Activated CD4-positive, alpha-beta T cell treated with anti-CD3 and anti-CD28 coated beads, Interleukin-2, amount 10 ng/mL, durations not matched to agents 7 days and 5 days (primary cell): ENCODE data around the gene STK4. TPM values are rescaled to one million over a fixed set of nuclear protein-coding genes. Genes with fewer than 3 reads are reported as not detected.

ENCODE experiments used
- CTCF ChIA-PET: fragments of 350-600 bp; sonication (Branson Sonifier 250); formaldehyde crosslinking; loops from one replicate; lab custom pipeline; 2021; ENCODE audit warnings: antibody characterized with exemption; lab: Charles Lee
- POLR2A ChIA-PET: fragments of 350-600 bp; sonication (Branson Sonifier 250); formaldehyde crosslinking; loops from one replicate; lab custom pipeline; 2021; ENCODE audit warnings: antibody characterized with exemption; lab: Charles Lee
- DNase-seq: peaks from one replicate; pipeline ENCODE4 v3.0.0-alpha.2; 2020
- H3K27ac Mint-ChIP-seq: one replicate; pipeline ENCODE4 v1.8.0; 2021; ENCODE audit warnings: mild to moderate bottlenecking, moderate library complexity, mixed read lengths
- H3K27me3 Mint-ChIP-seq: one replicate; pipeline ENCODE4 v1.8.0; 2021; ENCODE audit warnings: mixed read lengths
- H3K36me3 Mint-ChIP-seq: one replicate; pipeline ENCODE4 v1.8.0; 2021; ENCODE audit warnings: low read depth, mixed read lengths
- H3K4me1 Mint-ChIP-seq: one replicate; pipeline ENCODE4 v1.8.0; 2021; ENCODE audit warnings: mixed read lengths
- H3K4me3 Mint-ChIP-seq: one replicate; pipeline ENCODE4 v1.8.0; 2021; ENCODE audit warnings: mild to moderate bottlenecking, moderate library complexity, mixed read lengths
- H3K9me3 Mint-ChIP-seq: one replicate; pipeline ENCODE4 v1.8.0; 2021; ENCODE audit warnings: mixed read lengths
- total RNA-seq, 2 experiments: library from RNA; stranded (reverse); gene quantifications; one replicate each; pipeline ENCODE4 v1.2.3, GENCODE V29; 2021

STK4 gene
- total RNA-seq, 2 experiments from 2014 or later, result 201 to 229 TPM

DNA sequence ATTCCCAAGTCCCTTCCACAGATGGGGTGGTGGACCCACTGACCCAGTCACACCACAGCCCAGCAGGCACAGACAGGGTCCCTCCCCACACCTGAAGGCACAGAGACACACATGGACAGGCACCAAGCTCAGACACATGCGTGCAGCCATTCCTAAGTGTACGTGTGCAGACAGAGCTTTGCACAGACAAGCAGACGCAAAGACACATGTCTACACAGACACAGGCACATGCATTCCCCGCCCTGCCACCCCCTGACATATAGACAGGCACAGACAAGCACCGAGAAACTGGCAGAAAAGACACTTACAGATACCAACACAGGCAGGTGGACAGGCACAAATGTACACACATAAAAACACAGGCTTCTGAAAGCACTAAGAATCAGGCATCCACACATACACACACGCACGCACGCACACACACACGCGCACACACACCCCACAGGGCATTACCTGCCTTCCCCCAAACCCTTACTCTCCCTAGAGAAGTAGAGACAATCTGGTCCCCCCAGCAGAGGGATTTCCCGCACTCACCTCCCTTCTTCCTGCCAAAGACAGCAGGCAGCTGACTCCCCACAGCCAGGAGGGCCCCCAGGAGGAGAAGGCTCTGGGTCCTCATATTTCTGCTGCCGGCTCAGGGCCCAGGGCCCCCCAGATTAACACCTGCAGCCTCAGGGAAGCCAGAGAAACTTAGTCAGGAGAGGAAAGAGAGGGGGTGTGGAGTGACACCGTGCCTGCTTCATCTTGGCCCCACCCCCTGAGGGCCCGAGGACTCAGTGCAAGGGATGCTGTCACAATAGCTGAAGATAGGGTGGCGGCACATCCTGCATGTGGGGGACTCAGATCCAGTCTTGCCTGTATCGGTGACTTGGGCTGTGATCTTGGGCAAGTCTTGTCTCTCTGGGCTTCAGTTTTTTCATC, 148.4 kb downstream of the STK4 start, which contains the start of gene WFDC5:
Gene WFDC5, minus strand, starts transcription at position 710 of the 921 bp plus-strand sequence. Its CDS starts 91 bp downstream, at position 619.
- POLR2A ChIA-PET, result no interaction called here
- peaks cover 16% of the 10 kb centered on the region for H3K27me3 Mint-ChIP-seq
- H3K27ac Mint-ChIP-seq, result no peak within 1 kb of the TSS
- no peak within 1 kb of the TSS for H3K4me3 Mint-ChIP-seq
- H3K36me3 Mint-ChIP-seq, result no peaks in the 10 kb centered on the region
- peaks cover 6% of the 10 kb centered on the region for H3K4me1 Mint-ChIP-seq
- no peak for DNase-seq
- CTCF ChIA-PET, result interaction anchor here (1.8 kb wide), 1 partner anchor 19 kb away, joined by 4 read pairs; no protein-coding TSS in a partner anchor
- no peaks in the 10 kb centered on the region for H3K9me3 Mint-ChIP-seq

DNA sequence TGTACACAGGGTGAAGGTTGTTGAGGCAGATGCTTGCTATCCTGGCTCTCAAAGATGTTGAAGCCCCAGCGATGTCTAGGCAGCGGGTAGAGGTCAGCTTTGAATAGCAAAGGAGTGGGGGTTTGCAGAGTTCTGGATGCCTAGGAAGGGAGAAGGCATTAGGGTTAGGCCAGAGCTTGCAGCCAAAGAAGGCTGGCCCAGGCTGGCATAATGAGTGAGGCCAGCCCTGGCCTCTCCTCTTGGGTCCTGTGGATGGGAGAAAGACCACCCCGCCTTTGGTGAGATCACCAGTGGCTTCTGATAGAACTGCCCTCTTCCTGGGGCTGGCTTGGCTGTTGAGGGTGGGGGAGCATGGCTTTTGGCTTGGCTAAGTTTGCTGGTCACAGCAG, 149.1 kb downstream of the STK4 start:
- H3K27me3 Mint-ChIP-seq, result peaks cover 20% of the 10 kb centered on the region
- H3K4me3 Mint-ChIP-seq, result no peak overlapping the region
- no peak for DNase-seq
- ChIA-PET CTCF (no interaction called here), POLR2A (no interaction called here)
- H3K4me1 Mint-ChIP-seq, result peaks cover 6% of the 10 kb centered on the region
- H3K36me3 Mint-ChIP-seq, result no peaks in the 10 kb centered on the region
- no peaks in the 10 kb centered on the region for H3K9me3 Mint-ChIP-seq
- H3K27ac Mint-ChIP-seq, result no peak overlapping the region

GRCh38 chr20:45115829-45116228, 149.5 kb downstream of the STK4 start:
- Mint-ChIP-seq H3K4me3 (no peak overlapping the region), H3K9me3 (no peaks in the 10 kb centered on the region), H3K27ac (no peak overlapping the region), H3K4me1 (peaks cover 6% of the 10 kb centered on the region), H3K36me3 (no peaks in the 10 kb centered on the region), H3K27me3 (peaks cover 20% of the 10 kb centered on the region)
- ChIA-PET POLR2A (no interaction called here), CTCF (no interaction called here)
- no peak for DNase-seq

GRCh38 chr20:45117581-45117980, 151.3 kb downstream of the STK4 start:
- Mint-ChIP-seq H3K27me3 (peaks cover 25% of the 10 kb centered on the region), H3K27ac (no peak overlapping the region), H3K4me3 (no peak overlapping the region), H3K9me3 (no peaks in the 10 kb centered on the region), H3K4me1 (peaks cover 6% of the 10 kb centered on the region), H3K36me3 (no peaks in the 10 kb centered on the region)
- no peak for DNase-seq
- CTCF ChIA-PET, result interaction anchor here (0.5 to 1.4 kb wide), 2 partner anchors 21 to 267 kb away, joined by 3 to 4 read pairs; no protein-coding TSS in a partner anchor
- POLR2A ChIA-PET, result no interaction called here

GRCh38 chr20:45118028-45118427, 151.7 kb downstream of the STK4 start:
- H3K9me3 Mint-ChIP-seq, result no peaks in the 10 kb centered on the region
- no peak overlapping the region for H3K4me3 Mint-ChIP-seq
- no peak overlapping the region for H3K27ac Mint-ChIP-seq
- H3K27me3 Mint-ChIP-seq, result peaks cover 27% of the 10 kb centered on the region
- no peaks in the 10 kb centered on the region for H3K36me3 Mint-ChIP-seq
- CTCF ChIA-PET, result interaction anchor here (0.5 to 1.4 kb wide), 2 partner anchors 21 to 268 kb away, joined by 3 to 4 read pairs; no protein-coding TSS in a partner anchor
- H3K4me1 Mint-ChIP-seq, result peaks cover 6% of the 10 kb centered on the region
- POLR2A ChIA-PET, result no interaction called here
- no peak for DNase-seq

- H3K4me1 Mint-ChIP-seq, result peaks cover 4% of the 10 kb centered on the region
- peaks cover 29% of the 10 kb centered on the region for H3K27me3 Mint-ChIP-seq
- no peak overlapping the region for H3K27ac Mint-ChIP-seq
- no peak for DNase-seq
- ChIA-PET POLR2A (no interaction called here), CTCF (interaction anchor here (0.9 kb wide), 1 partner anchor 19 kb away, joined by 3 read pairs; no protein-coding TSS in a partner anchor)
- H3K4me3 Mint-ChIP-seq, result no peak overlapping the region
- no peaks in the 10 kb centered on the region for H3K36me3 Mint-ChIP-seq
- no peaks in the 10 kb centered on the region for H3K9me3 Mint-ChIP-seq
Measured at GRCh38 chr20:45119556-45120266, 153.4 kb downstream of the STK4 start.

DNA sequence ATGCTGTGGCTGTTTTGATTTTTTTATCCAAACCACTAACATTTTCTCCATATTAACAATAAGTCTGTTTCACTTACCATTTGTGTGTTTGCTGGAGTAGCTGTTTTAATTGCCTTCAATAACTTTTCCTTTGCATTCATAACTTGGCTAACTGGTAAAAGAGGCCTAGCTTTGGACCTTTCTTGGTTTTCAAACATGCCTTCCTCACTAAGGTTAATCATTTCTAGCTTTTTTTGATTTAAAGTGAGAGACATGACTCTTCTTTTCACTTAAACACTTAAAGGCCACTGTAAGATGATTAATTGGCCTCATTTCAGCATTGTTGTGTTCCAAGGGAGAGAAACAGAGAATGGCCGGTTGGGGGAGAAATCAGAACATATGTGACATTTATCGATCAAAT, 155.1 kb downstream of the STK4 start:
- CTCF ChIA-PET, result interaction anchor here (0.8 kb wide), 1 partner anchor 18 kb away, joined by 3 read pairs; no protein-coding TSS in a partner anchor
- no peak for DNase-seq
- Mint-ChIP-seq H3K4me3 (no peak overlapping the region), H3K9me3 (no peaks in the 10 kb centered on the region), H3K27ac (no peak overlapping the region), H3K4me1 (no peaks in the 10 kb centered on the region), H3K36me3 (no peaks in the 10 kb centered on the region), H3K27me3 (peaks cover 30% of the 10 kb centered on the region)
- POLR2A ChIA-PET, result interaction anchor here (1.4 kb wide), 1 partner anchor 173 kb away, joined by 3 read pairs; no protein-coding TSS in a partner anchor

GRCh38 chr20:45124365-45124764, 158.1 kb downstream of the STK4 start, which contains the start of gene WFDC12:
Gene WFDC12 (minus strand): TSS chr20:45124465. CDS start chr20:45124447, 18 bp downstream.
- ChIA-PET CTCF (interaction anchor here (0.6 to 0.7 kb wide), 3 partner anchors 22 to 460 kb away, joined by 3 to 4 read pairs (median 3); no protein-coding TSS in a partner anchor), POLR2A (no interaction called here)
- Mint-ChIP-seq H3K4me3 (no peak within 1 kb of the TSS), H3K36me3 (no peaks in the 10 kb centered on the region), H3K27me3 (peaks cover 44% of the 10 kb centered on the region), H3K9me3 (no peaks in the 10 kb centered on the region), H3K27ac (no peak within 1 kb of the TSS), H3K4me1 (no peaks in the 10 kb centered on the region)
- DNase-seq, result no peak

DNA sequence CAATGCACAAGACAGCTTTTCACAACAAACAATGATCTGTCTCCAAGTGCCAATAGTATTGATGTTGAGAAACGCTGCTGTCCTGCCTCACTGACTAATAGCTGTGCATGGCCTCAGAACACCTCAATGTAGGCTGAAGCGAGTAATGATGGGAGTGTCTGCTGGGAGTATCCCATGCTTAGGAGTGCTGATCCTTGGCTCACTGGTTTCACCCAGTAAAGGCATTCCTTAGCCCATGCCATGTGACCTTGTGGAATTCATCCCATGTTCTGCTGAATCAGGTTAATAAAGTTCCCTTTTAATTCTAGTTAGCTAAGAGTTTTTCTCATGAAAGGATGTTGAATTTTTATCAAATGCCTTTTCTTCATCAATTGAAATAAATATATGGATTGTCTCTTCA, 161.8 kb downstream of the STK4 start:
- H3K4me1 Mint-ChIP-seq, result no peaks in the 10 kb centered on the region
- H3K9me3 Mint-ChIP-seq, result no peaks in the 10 kb centered on the region
- no peak overlapping the region for H3K4me3 Mint-ChIP-seq
- H3K27ac Mint-ChIP-seq, result no peak overlapping the region
- peaks cover 54% of the 10 kb centered on the region for H3K27me3 Mint-ChIP-seq
- POLR2A ChIA-PET, result no interaction called here
- CTCF ChIA-PET, result no interaction called here
- no peak for DNase-seq
- no peaks in the 10 kb centered on the region for H3K36me3 Mint-ChIP-seq

Other genes starting within 250 kb of the STK4 start
- gene KCNK15, start 220.6 kb upstream of the STK4 start, total RNA-seq, result not detected
- not detected for gene RIMS4, start 156.0 kb upstream of the STK4 start, total RNA-seq
- gene YWHAB, start 80.8 kb upstream of the STK4 start, total RNA-seq, result 100 to 1,000 TPM; 278 to 291 TPM
- gene PABPC1L, start 56.5 kb upstream of the STK4 start, total RNA-seq, result 10 to 100 TPM; 59.4 to 60.6 TPM
- gene TOMM34, start 6.1 kb upstream of the STK4 start, total RNA-seq, result 10 to 100 TPM; 21.4 to 23.3 TPM
- gene KCNS1, start 134.6 kb downstream of the STK4 start, total RNA-seq, result not detected
- gene WFDC5, start 148.7 kb downstream of the STK4 start, total RNA-seq, result not detected
- not detected for gene WFDC12, start 158.0 kb downstream of the STK4 start, total RNA-seq
- not detected for gene PI3, start 208.4 kb downstream of the STK4 start, total RNA-seq
- not detected for gene SEMG1, start 240.5 kb downstream of the STK4 start, total RNA-seq